ENCODE measurements around the gene KLHDC3.

KLHDC3 gene

GRCh38 chr6:43033496-43034189 is 19.6 kb downstream of the KLHDC3 start:
- in situ Hi-C loops (cut with MboI; ENCODE audit: low sequenced_read_pairs, unreplicated experiment), result no loop called here
- no peak for DNase-seq (ENCODE audit: low spot score)
- no peak for TF ChIP-seq CTCF (IDR thresholded peaks at IDR 0.05; ENCODE audit: borderline replicate concordance, control extremely low read depth, extremely low read depth, insufficient read depth, missing control alignments)

- in situ Hi-C loops (cut with MboI; ENCODE audit: low sequenced_read_pairs, unreplicated experiment), result no loop called here
- no peak for TF ChIP-seq CTCF (IDR thresholded peaks at IDR 0.05; ENCODE audit: borderline replicate concordance, control extremely low read depth, extremely low read depth, insufficient read depth, missing control alignments)
- no peak for DNase-seq (ENCODE audit: low spot score)
Observed at GRCh38 chr6:43034190-43034525, 20.1 kb downstream of the KLHDC3 start.

- DNase-seq (ENCODE audit: low spot score), result no peak
- no peak for TF ChIP-seq CTCF (IDR thresholded peaks at IDR 0.05; ENCODE audit: borderline replicate concordance, control extremely low read depth, extremely low read depth, insufficient read depth, missing control alignments)
- in situ Hi-C loops (cut with MboI; ENCODE audit: low sequenced_read_pairs, unreplicated experiment), result no loop called here
Observed at GRCh38 chr6:43035495-43036194, 21.6 kb downstream of the KLHDC3 start.

GRCh38 chr6:43036712-43037111 is 22.7 kb downstream of the KLHDC3 start:
- TF ChIP-seq CTCF (IDR thresholded peaks at IDR 0.05; ENCODE audit: borderline replicate concordance, control extremely low read depth, extremely low read depth, insufficient read depth, missing control alignments), result no peak
- DNase-seq (ENCODE audit: low spot score), result no peak
- in situ Hi-C loops (cut with MboI; ENCODE audit: low sequenced_read_pairs, unreplicated experiment), result no loop called here

GRCh38 chr6:43037197-43037596 is 23.1 kb downstream of the KLHDC3 start:
- in situ Hi-C loops (cut with MboI; ENCODE audit: low sequenced_read_pairs, unreplicated experiment), result no loop called here
- TF ChIP-seq CTCF (IDR thresholded peaks at IDR 0.05; ENCODE audit: borderline replicate concordance, control extremely low read depth, extremely low read depth, insufficient read depth, missing control alignments), result no peak
- DNase-seq (ENCODE audit: low spot score), result no peak

- no peak for TF ChIP-seq CTCF (IDR thresholded peaks at IDR 0.05; ENCODE audit: borderline replicate concordance, control extremely low read depth, extremely low read depth, insufficient read depth, missing control alignments)
- in situ Hi-C loops (cut with MboI; ENCODE audit: low sequenced_read_pairs, unreplicated experiment), result no loop called here
- no peak for DNase-seq (ENCODE audit: low spot score)
Observed at GRCh38 chr6:43037706-43038105, 23.7 kb downstream of the KLHDC3 start.
